Measurements from ENCODE around the gene PIANP.

DNA sequence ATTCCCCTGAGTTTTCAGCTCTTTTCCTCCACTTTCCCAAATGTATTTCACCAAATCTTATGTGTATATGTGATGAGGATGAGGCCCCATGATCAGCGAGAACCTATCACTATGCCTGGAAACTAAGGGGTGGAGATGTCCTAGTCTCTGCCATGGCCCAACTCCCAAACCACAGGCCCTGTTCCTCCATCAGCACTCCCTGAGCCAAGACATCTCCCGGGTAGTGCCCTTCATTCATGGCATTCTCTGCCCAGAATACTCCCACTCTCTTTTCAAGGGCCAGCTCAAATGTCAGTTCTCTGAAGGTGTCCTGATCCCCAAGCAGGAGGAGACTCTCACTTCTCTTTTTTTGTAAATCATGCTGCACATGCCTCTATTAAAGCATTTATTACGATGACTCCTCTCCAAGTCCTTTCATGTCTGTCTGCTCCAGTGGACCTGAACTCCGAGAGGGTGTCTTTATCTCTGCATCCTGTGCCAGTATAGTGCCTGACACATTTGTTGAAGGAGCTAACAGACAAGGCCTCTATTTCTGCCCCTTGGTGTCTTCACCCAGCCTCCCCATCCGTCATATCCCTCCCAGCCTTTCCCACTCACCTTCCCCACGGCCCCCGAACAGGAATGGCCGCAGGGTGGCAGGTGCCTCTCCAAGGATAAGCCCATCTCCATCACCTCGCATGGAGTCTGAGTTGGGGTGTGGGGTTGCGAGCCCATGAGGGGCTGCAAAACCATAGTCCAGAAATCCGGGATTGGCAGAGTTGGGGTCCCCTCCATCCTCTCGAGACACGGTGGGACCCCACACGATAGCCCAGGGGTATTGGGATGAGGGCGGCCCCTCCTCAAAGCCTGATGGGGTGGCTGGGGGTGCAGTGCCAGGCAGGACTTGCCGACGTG lies 3.7 kb downstream of the PIANP start:
- TF ChIP-seq, protein P1, sequence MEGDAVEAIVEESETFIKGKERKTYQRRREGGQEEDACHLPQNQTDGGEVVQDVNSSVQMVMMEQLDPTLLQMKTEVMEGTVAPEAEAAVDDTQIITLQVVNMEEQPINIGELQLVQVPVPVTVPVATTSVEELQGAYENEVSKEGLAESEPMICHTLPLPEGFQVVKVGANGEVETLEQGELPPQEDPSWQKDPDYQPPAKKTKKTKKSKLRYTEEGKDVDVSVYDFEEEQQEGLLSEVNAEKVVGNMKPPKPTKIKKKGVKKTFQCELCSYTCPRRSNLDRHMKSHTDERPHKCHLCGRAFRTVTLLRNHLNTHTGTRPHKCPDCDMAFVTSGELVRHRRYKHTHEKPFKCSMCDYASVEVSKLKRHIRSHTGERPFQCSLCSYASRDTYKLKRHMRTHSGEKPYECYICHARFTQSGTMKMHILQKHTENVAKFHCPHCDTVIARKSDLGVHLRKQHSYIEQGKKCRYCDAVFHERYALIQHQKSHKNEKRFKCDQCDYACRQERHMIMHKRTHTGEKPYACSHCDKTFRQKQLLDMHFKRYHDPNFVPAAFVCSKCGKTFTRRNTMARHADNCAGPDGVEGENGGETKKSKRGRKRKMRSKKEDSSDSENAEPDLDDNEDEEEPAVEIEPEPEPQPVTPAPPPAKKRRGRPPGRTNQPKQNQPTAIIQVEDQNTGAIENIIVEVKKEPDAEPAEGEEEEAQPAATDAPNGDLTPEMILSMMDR (IDR thresholded peaks at IDR 0.05 in 4 of 5, conservative IDR thresholded peaks at IDR 0.05 in 1 of 5) = no peak
- no peak for TF ChIP-seq POLR2A (IDR thresholded peaks at IDR 0.05)
